Endothelial cell of hepatic sinusoid (primary cell): ENCODE data around the gene IQUB.
"Not testable (repeated sequence)": the region's sequence is repeated elsewhere in the genome, so short reads cannot be mapped to it uniquely, and the experiment has no call there.

ENCODE experiments used
- in situ Hi-C: cut with HindIII; loops from 2 replicates; pipeline ENCODE4 v1.10.0; 2017; ENCODE audit warnings: low sequenced_read_pairs

The IQUB gene

GRCh38 chr7:123534383-123535260 lies at the start of gene IQUB:
Gene IQUB, minus strand, starts transcription at chr7:123534595. Its CDS starts 22,255 bp downstream, at chr7:123512340.
- in situ Hi-C loops: no loop called here

- in situ Hi-C loops: no loop called here
These were observed 49.4 kb upstream of the IQUB start for GRCh38 chr7:123583821-123584220.

- in situ Hi-C loops: no loop called here
These were observed 46.7 kb upstream of the IQUB start for GRCh38 chr7:123581162-123581459.

- in situ Hi-C loops: no loop called here
These were observed 46.2 kb upstream of the IQUB start for GRCh38 chr7:123580406-123581161.

- in situ Hi-C loops: no loop called here
These were observed 45.0 kb upstream of the IQUB start for GRCh38 chr7:123579416-123579815.

GRCh38 chr7:123573896-123574467 lies 39.6 kb upstream of the IQUB start:
- in situ Hi-C loops: no loop called here

DNA sequence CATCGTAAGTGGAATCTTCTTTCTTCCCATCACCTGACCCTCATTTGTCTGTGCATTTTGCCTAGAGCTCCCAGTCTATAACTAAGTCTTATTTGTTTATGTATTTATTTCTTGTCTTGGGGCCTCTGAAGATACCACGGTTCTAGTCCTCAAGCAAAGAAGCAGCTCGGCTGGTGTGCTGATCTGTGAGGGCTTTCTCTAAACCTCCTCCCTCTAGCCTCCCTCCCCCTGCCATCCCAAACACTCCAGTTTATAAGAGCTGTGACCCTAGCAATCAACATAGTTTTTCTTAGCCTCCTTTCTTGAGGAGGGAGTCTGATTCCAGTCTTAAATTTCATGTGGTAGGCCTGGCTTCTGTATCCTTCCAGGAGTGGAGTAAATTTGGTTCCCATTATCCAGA lies 38.9 kb upstream of the IQUB start:
- in situ Hi-C loops: no loop called here

- in situ Hi-C loops: no loop called here
These were observed 37.3 kb upstream of the IQUB start for GRCh38 chr7:123571684-123572083.

DNA sequence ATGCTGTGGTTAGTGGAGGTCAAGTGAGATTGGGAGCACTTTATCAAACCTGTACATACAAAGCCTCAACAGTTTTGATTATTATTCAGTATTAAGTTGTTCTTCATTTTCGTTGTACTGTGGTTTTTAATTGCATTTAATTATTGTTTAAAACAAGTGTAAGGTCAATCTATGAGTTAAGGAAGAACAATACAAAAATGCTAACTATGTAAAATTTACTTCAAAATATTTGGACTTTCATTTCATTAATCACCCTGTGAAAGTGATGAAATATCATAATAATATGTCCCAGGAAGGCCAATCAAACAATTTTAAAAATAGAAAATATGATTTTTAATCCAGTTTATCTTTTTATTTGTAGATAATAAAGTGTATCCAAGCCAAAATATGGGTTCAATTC lies 36.8 kb upstream of the IQUB start:
- in situ Hi-C loops: no loop called here

DNA sequence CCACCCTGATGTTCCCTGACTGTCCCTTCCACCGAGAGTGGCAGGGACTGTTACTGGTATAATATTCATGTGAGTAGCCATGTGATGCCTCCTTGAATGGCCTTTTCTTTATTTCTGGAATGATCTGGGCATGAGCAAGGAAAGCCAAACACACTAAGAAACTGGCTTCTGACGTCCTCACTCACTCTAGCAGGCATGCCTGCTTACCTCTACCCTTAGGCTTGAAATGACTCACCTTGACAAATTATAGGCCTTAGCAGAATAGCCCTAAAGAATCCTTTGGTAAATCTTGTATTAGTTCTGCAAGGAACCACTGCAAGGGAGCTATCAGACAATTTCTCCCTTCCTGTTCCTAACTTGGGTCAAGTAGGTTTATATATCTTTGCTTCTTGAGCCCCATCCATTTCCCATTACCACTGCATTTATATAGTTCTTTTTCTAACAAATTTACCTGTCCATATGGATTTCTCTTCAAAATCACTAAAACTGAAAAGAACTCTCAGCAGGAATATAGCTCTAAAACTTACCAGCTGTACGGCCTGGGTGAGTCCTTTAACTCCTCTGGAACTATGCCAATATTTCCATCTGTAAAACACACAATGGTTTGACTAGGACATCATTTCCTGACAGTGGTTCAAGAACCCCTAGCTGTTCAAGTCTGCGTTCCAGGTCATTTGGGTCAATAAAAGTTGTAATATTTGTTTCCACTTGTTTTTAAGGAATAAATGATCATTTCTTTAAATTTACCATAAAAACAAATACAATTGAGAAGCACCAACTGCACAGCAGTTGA lies 36.2 kb upstream of the IQUB start:
- in situ Hi-C loops: no loop called here

DNA sequence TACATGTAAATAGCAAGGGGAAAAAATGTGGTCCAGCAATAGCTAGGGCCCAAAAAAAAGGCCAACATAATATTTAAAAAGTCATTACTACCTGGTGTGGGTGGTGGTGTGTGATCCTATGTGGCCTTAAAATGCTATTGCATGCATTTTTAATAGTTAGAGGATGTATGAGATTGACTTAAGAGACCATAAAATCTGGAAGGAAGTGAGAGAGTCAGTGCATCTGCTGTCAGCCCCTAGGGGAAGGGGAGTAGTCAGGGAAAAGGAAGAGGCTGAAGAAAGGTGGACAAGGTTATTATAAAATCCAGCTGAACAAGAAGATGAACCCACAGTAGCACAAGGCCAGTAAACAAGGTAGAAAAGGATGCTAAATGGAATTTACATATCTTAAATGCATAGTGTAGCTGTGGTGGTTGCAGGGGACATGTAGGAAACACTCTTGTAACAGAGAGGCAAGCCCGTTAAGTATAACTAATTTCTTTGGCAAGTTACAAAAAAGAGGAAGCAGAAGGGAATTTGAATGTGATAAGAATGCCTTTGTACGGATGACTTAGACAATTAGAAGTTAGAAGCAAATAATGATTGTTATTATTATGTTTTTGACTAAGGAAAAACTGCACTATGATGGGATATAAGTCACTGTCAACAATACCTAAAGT lies 35.1 kb upstream of the IQUB start:
- in situ Hi-C loops: no loop called here

- in situ Hi-C loops: no loop called here
These were observed 27.7 kb upstream of the IQUB start for GRCh38 chr7:123562121-123562520.

GRCh38 chr7:123558289-123558874 lies 24.0 kb upstream of the IQUB start:
- in situ Hi-C loops: no loop called here

- in situ Hi-C loops: no loop called here
These were observed 23.2 kb upstream of the IQUB start, which contains the start of gene NDUFA5 for GRCh38 chr7:123557398-123558288. Gene NDUFA5, minus strand, starts transcription at chr7:123557818. Its CDS starts 23 bp downstream, at chr7:123557795.

DNA sequence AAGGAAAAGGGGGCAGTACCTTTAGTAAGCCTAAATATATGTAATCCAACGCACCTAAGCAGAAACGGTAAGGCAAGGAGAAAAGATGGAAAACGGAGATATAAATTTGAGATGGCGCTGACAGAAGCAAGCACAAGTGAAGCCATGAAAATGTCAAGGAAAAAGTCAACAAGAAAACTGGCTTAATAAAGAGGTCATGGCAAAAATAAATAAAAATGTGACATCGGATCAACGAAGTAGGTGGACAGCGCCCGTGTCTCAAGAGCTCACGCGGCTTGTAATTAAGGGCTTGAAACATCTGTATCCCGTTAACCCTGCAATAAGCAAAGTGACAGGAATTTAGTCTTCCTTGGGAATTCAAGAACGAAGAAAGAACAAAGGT lies 22.6 kb upstream of the IQUB start:
- in situ Hi-C loops: no loop called here

GRCh38 chr7:123555484-123555883 lies 21.1 kb upstream of the IQUB start:
- in situ Hi-C loops: no loop called here

GRCh38 chr7:123553159-123553558 lies 18.8 kb upstream of the IQUB start:
- in situ Hi-C loops: no loop called here

DNA sequence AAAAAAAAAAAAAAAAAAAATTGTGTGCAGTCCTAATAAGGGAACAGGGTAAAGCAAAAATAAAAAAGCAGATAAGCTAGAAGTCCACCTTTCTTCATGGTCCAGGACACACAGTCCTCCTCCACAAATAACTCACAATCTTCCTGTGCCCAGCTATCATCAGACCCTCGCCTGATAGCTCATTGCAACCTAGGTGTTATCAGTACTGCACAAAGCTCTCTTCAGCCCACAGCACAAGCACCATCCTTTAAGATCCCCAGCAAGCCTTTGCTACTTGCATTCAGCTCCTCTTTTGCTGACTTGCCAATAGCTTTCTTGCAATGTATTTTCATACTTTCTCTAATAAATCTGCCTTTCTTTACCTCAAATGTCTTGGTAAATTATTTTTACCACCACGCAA lies 18.2 kb upstream of the IQUB start:
- in situ Hi-C loops: no loop called here

GRCh38 chr7:123552134-123552533 lies 17.7 kb upstream of the IQUB start:
- in situ Hi-C loops: not testable (repeated sequence)
